Left ventricle myocardium inferior (tissue), 1 donor: ENCODE measurements around the gene DLG2. TPM values are rescaled to one million over a fixed set of nuclear protein-coding genes. Genes with fewer than 3 reads are reported as not detected.

Experiments used
- DNase-seq: peaks from one replicate; pipeline ENCODE4 v3.0.0-alpha.2; 2020
- H3K27ac ChIP-seq: fragments of 200-600 bp; replicated peaks from 2 replicates; pipeline ENCODE4 v1.8.0; 2021
- H3K27me3 ChIP-seq: fragments of 200-600 bp; 2 replicates; pipeline ENCODE4 v1.8.0; 2021; ENCODE audit warnings: low read depth
- H3K36me3 ChIP-seq: fragments of 200-600 bp; 2 replicates; pipeline ENCODE4 v1.8.0; 2021
- H3K4me1 ChIP-seq: fragments of 200-600 bp; 2 replicates; pipeline ENCODE4 v1.8.0; 2021
- H3K4me3 ChIP-seq: fragments of 200-600 bp; 2 replicates; pipeline ENCODE4 v1.8.0; 2021; ENCODE audit warnings: mild to moderate bottlenecking, moderate library complexity
- H3K9me3 ChIP-seq: fragments of 200-600 bp; replicated peaks from 2 replicates; pipeline ENCODE4 v1.8.0; 2021
- CTCF ChIP-seq: fragments of 200-600 bp; IDR thresholded peaks from 2 replicates; pipeline ENCODE4 v1.8.0; 2021; ENCODE audit warnings: antibody characterized with exemption, mild to moderate bottlenecking, borderline replicate concordance
- intact Hi-C: fragments of 100-400 bp; cut with micrococcal nuclease; formaldehyde crosslinking; loops from one replicate; pipeline ENCODE4 v1.11.0; 2022
- total RNA-seq: library from RNA; stranded (reverse); fragmentation: NEBNext Ultra II Directional; extraction: Animal tissue kit (Norgen Biotek cat#: 25700); gene quantifications from one replicate; pipeline ENCODE4 v1.2.1, GENCODE V29; 2021
- donor health status: DM: no; HTN: yes; CAD: no; lungs with severe emphysema.

DLG2 gene
- total RNA-seq, 1 donor from 2014 or later: 6.5 TPM

GRCh38 chr11:85590848-85591483 lies 36.2 kb downstream of the DLG2 start:
- Histone ChIP-seq H3K4me3 (no peak overlapping the region), H3K9me3 (no peaks in the 10 kb centered on the region), H3K27me3 (no peaks in the 10 kb centered on the region), H3K27ac (no peak overlapping the region), H3K36me3 (no peaks in the 10 kb centered on the region), H3K4me1 (no peaks in the 10 kb centered on the region)
- intact Hi-C loops: no loop called here
- peak; percentile 43 for TF ChIP-seq CTCF
- no peak for DNase-seq

GRCh38 chr11:85589373-85589772 lies 37.8 kb downstream of the DLG2 start:
- no peaks in the 10 kb centered on the region for H3K27me3 ChIP-seq
- no peaks in the 10 kb centered on the region for H3K4me1 ChIP-seq
- H3K9me3 ChIP-seq: no peaks in the 10 kb centered on the region
- no peak for DNase-seq
- H3K36me3 ChIP-seq: no peaks in the 10 kb centered on the region
- TF ChIP-seq CTCF: no peak
- no peak overlapping the region for H3K27ac ChIP-seq
- intact Hi-C loops: no loop called here
- H3K4me3 ChIP-seq: no peak overlapping the region

- TF ChIP-seq CTCF: no peak
- Histone ChIP-seq H3K27ac (no peak overlapping the region), H3K36me3 (no peaks in the 10 kb centered on the region), H3K4me1 (no peaks in the 10 kb centered on the region), H3K27me3 (no peaks in the 10 kb centered on the region), H3K4me3 (no peak overlapping the region), H3K9me3 (peaks cover 4% of the 10 kb centered on the region)
- intact Hi-C loops: no loop called here
- DNase-seq: no peak
Observed at GRCh38 chr11:85582111-85582510, 45.0 kb downstream of the DLG2 start.

GRCh38 chr11:85575388-85575787 lies 51.8 kb downstream of the DLG2 start:
- intact Hi-C loops: no loop called here
- H3K4me3 ChIP-seq: no peak overlapping the region
- peaks cover 4% of the 10 kb centered on the region for H3K9me3 ChIP-seq
- no peaks in the 10 kb centered on the region for H3K36me3 ChIP-seq
- no peaks in the 10 kb centered on the region for H3K27me3 ChIP-seq
- H3K4me1 ChIP-seq: no peaks in the 10 kb centered on the region
- H3K27ac ChIP-seq: no peak overlapping the region
- TF ChIP-seq CTCF: no peak
- no peak for DNase-seq

GRCh38 chr11:85572056-85572455 lies 55.1 kb downstream of the DLG2 start:
- no peak for DNase-seq
- Histone ChIP-seq H3K9me3 (no peaks in the 10 kb centered on the region), H3K27ac (no peak overlapping the region), H3K27me3 (no peaks in the 10 kb centered on the region), H3K4me3 (no peak overlapping the region), H3K4me1 (no peaks in the 10 kb centered on the region), H3K36me3 (no peaks in the 10 kb centered on the region)
- intact Hi-C loops: no loop called here
- no peak for TF ChIP-seq CTCF

- H3K9me3 ChIP-seq: no peaks in the 10 kb centered on the region
- no peak for TF ChIP-seq CTCF
- no peak overlapping the region for H3K27ac ChIP-seq
- H3K36me3 ChIP-seq: no peaks in the 10 kb centered on the region
- H3K4me3 ChIP-seq: no peak overlapping the region
- no peaks in the 10 kb centered on the region for H3K27me3 ChIP-seq
- intact Hi-C loops: no loop called here
- H3K4me1 ChIP-seq: no peaks in the 10 kb centered on the region
- DNase-seq: no peak
Observed at GRCh38 chr11:85569525-85569924, 57.6 kb downstream of the DLG2 start.
